Fibroblast of lung (primary cell): Measurements from ENCODE around the gene RAPGEF5. TPM values are rescaled to one million over a fixed set of nuclear protein-coding genes. Genes with fewer than 3 reads are reported as not detected.

Source experiments
- DNase-seq, 2 donors: peaks; one replicate each; pipeline versions ENCODE4 v3.0.0 to v3.0.0-alpha.2; 2010; ENCODE audit warnings: low read depth in 2 of 2
- H2AFZ ChIP-seq: 2 replicates; pipeline ENCODE4 v1.5.1; 2012; ENCODE audit warnings: low read length, control low read depth, inconsistent platforms
- H3K27ac ChIP-seq: 2 replicates; pipeline ENCODE4 v1.5.1; 2011; ENCODE audit warnings: low read length, control low read depth; ENCODE audit not compliant: insufficient read depth
- H3K27me3 ChIP-seq: 2 replicates; pipeline ENCODE4 v1.5.1; 2011; ENCODE audit warnings: mild to moderate bottlenecking, low read length; ENCODE audit not compliant: control insufficient read depth, insufficient read depth
- H3K36me3 ChIP-seq: 2 replicates; pipeline ENCODE4 v1.5.1; 2011; ENCODE audit warnings: low read length; ENCODE audit not compliant: control insufficient read depth, insufficient read depth
- H3K4me1 ChIP-seq: 2 replicates; pipeline ENCODE4 v1.5.1; 2011; ENCODE audit warnings: low read length; ENCODE audit not compliant: control insufficient read depth, insufficient read depth; ENCODE audit errors: extremely low read depth
- H3K4me2 ChIP-seq: 2 replicates; pipeline ENCODE4 v1.5.1; 2011; ENCODE audit warnings: low read length, control low read depth; ENCODE audit not compliant: insufficient read depth; ENCODE audit errors: extremely low read depth
- H3K4me3 ChIP-seq, 4 experiments: fragments of 200-600 bp in 1 of 4; sonication (generic) in 1 of 4; replicated peaks in 1 of 4; 2 replicates each; pipeline ENCODE4 v1.5.1; 2011 to 2016; ENCODE audit warnings: low read length in 4 of 4, low read depth in 3 of 4, mild to moderate bottlenecking in 3 of 4, control low read depth in 2 of 4, inconsistent platforms in 1 of 4, mixed read lengths in 1 of 4; ENCODE audit not compliant: insufficient read depth in 1 of 4; ENCODE audit errors: control extremely low read depth in 1 of 4
- H3K79me2 ChIP-seq: 2 replicates; pipeline ENCODE4 v1.5.1; 2012; ENCODE audit warnings: mild to moderate bottlenecking, low read length, inconsistent platforms; ENCODE audit not compliant: control insufficient read depth, insufficient read depth
- H3K9ac ChIP-seq: 2 replicates; pipeline ENCODE4 v1.5.1; 2011; ENCODE audit warnings: mild to moderate bottlenecking, low read length, control low read depth; ENCODE audit not compliant: insufficient read depth
- H3K9me3 ChIP-seq: 2 replicates; pipeline ENCODE4 v1.5.1; 2012; ENCODE audit warnings: low read depth, low read length; ENCODE audit not compliant: control insufficient read depth, insufficient read depth
- H4K20me1 ChIP-seq: 2 replicates; pipeline ENCODE4 v1.5.1; 2011; ENCODE audit warnings: low read length; ENCODE audit not compliant: control insufficient read depth, insufficient read depth; ENCODE audit errors: extremely low read depth
- EZH2 ChIP-seq: IDR thresholded peaks from 2 replicates; pipeline ENCODE4 v1.5.1; 2012; ENCODE audit warnings: low read length, control low read depth, mild to moderate bottlenecking; ENCODE audit errors: missing control alignments
- polyA plus RNA-seq, 2 donors: library from polyadenylated mRNA; depleted of rRNA in 1 of 2; stranded (reverse) in 1 of 2; unstranded in 1 of 2; fragments of >200 nt; gene quantifications; 2 replicates each; pipeline ENCODE4 v1.2.1, GENCODE V29; 2011 to 2012; ENCODE audit warnings: missing spikeins in 1 of 2
- total RNA-seq: library from RNA; depleted of rRNA; stranded (reverse); fragments of >200 nt; gene quantifications from 2 replicates; pipeline ENCODE4 v1.2.1, GENCODE V29; 2014
- TF ChIP-seq, protein P1 (sequence below), 2 donors: IDR thresholded peaks in 1 of 2; conservative IDR thresholded peaks in 1 of 2; 1 replicate in 1 of 2; 2 replicates in 1 of 2; pipeline ENCODE4 v1.5.1; 2011 to 2012; ENCODE audit warnings: low read length in 2 of 2, control low read depth in 1 of 2, inconsistent platforms in 1 of 2, low read depth in 1 of 2, mild to moderate bottlenecking in 1 of 2

RAPGEF5 gene
- total and polyA plus RNA-seq, 2 donors (not counting 1 experiment from before 2014, with no cell fraction given), result 1.4 to 1.5 TPM

DNA sequence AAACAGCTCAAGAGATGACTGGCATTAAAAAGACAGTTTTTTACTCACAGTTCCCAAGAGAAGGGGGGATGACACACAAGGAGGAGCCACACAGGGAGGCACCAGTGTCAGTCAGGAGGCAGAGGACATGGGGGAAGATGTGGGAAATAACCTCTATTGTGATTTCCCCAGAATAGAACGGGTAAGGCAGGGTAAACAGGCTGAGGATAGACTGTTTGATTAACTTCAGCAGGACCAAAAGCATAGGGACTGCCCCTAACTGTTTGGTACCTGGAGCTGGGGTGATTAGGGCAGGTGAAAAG lies 60.7 kb downstream of the RAPGEF5 start:
- no peaks in the 10 kb centered on the region for H3K9me3 ChIP-seq
- H3K9ac ChIP-seq, result no peak overlapping the region
- no peak overlapping the region for H3K27ac ChIP-seq
- no peaks in the 10 kb centered on the region for H3K79me2 ChIP-seq
- no peaks in the 10 kb centered on the region for H3K36me3 ChIP-seq
- no peak overlapping the region for H2AFZ ChIP-seq
- H3K4me1 ChIP-seq, result no peaks in the 10 kb centered on the region
- no peaks in the 10 kb centered on the region for H4K20me1 ChIP-seq
- H3K4me2 ChIP-seq, result no peak overlapping the region
- TF ChIP-seq EZH2, result no peak
- TF ChIP-seq, protein P1, sequence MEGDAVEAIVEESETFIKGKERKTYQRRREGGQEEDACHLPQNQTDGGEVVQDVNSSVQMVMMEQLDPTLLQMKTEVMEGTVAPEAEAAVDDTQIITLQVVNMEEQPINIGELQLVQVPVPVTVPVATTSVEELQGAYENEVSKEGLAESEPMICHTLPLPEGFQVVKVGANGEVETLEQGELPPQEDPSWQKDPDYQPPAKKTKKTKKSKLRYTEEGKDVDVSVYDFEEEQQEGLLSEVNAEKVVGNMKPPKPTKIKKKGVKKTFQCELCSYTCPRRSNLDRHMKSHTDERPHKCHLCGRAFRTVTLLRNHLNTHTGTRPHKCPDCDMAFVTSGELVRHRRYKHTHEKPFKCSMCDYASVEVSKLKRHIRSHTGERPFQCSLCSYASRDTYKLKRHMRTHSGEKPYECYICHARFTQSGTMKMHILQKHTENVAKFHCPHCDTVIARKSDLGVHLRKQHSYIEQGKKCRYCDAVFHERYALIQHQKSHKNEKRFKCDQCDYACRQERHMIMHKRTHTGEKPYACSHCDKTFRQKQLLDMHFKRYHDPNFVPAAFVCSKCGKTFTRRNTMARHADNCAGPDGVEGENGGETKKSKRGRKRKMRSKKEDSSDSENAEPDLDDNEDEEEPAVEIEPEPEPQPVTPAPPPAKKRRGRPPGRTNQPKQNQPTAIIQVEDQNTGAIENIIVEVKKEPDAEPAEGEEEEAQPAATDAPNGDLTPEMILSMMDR (conservative IDR thresholded peaks at IDR 0.05 in 1 of 2, IDR thresholded peaks at IDR 0.05 in 1 of 2; ENCODE audit: low read depth in 1 of 2, low read length in 2 of 2), result peak in 1 of 2 donors; percentile 1
- H3K4me3 ChIP-seq, result no peak overlapping the region
- no peaks in the 10 kb centered on the region for H3K27me3 ChIP-seq
- no peak for DNase-seq

GRCh38 chr7:22295402-22296264 lies 61.3 kb downstream of the RAPGEF5 start:
- H3K27me3 ChIP-seq, result no peaks in the 10 kb centered on the region
- no peak overlapping the region for H3K4me2 ChIP-seq
- no peaks in the 10 kb centered on the region for H3K36me3 ChIP-seq
- H3K4me3 ChIP-seq, result no peak overlapping the region
- H4K20me1 ChIP-seq, result no peaks in the 10 kb centered on the region
- no peaks in the 10 kb centered on the region for H3K4me1 ChIP-seq
- no peaks in the 10 kb centered on the region for H3K79me2 ChIP-seq
- no peak overlapping the region for H2AFZ ChIP-seq
- H3K27ac ChIP-seq, result no peak overlapping the region
- no peaks in the 10 kb centered on the region for H3K9me3 ChIP-seq
- DNase-seq, result peak in 1 of 2 donors; percentile 11
- TF ChIP-seq EZH2, result no peak
- TF ChIP-seq, protein P1 (conservative IDR thresholded peaks at IDR 0.05 in 1 of 2, IDR thresholded peaks at IDR 0.05 in 1 of 2; ENCODE audit: low read depth in 1 of 2, low read length in 2 of 2), result peak in 1 of 2 donors; percentile 11
- no peak overlapping the region for H3K9ac ChIP-seq

DNA sequence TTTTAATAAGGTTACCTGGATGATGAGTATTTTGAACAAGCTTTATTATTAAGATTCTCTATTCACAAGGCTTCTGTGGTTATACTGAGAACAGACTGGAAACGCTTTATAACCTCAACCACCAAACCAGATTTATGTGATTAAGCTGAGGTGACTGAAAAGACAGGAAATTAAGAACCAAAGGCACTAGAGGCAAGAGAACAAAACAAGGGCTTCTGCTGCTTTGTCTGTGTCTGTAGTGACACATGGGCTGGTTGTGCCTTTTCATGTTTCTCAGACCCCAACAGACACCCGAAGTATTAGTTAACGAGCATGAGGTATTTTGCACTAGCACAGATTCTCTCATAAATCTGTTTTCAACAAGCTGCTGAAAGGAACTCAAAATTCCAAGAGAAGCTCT lies 64.4 kb downstream of the RAPGEF5 start:
- H2AFZ ChIP-seq, result no peak overlapping the region
- H3K4me1 ChIP-seq, result no peaks in the 10 kb centered on the region
- no peaks in the 10 kb centered on the region for H3K36me3 ChIP-seq
- H3K4me3 ChIP-seq, result no peak overlapping the region
- H3K79me2 ChIP-seq, result no peaks in the 10 kb centered on the region
- H3K9ac ChIP-seq, result no peak overlapping the region
- no peak overlapping the region for H3K4me2 ChIP-seq
- no peaks in the 10 kb centered on the region for H3K27me3 ChIP-seq
- no peaks in the 10 kb centered on the region for H3K9me3 ChIP-seq
- no peak overlapping the region for H3K27ac ChIP-seq
- DNase-seq, result no peak
- no peaks in the 10 kb centered on the region for H4K20me1 ChIP-seq
- TF ChIP-seq, protein P1 (conservative IDR thresholded peaks at IDR 0.05 in 1 of 2, IDR thresholded peaks at IDR 0.05 in 1 of 2; ENCODE audit: low read depth in 1 of 2, low read length in 2 of 2), result no peak
- no peak for TF ChIP-seq EZH2
